Omental fat pad (tissue), 4 donors: ENCODE measurements around the gene CLASRP. TPM values are rescaled to one million over a fixed set of nuclear protein-coding genes. Genes with fewer than 3 reads are reported as not detected.

ENCODE experiments used
- ATAC-seq: fragments of 150-250 bp; one replicate; pipeline ENCODE4 v1.9.1; 2016; ENCODE audit warnings: mild to moderate bottlenecking, moderate library complexity; ENCODE audit not compliant: low FRiP score
- DNase-seq: peaks from one replicate; pipeline ENCODE4 v3.0.0-alpha.2; 2019; ENCODE audit warnings: low spot score
- CTCF ChIP-seq, 3 donors: fragments of 450-650 bp; IDR thresholded peaks; one replicate each; pipeline ENCODE4 v1.5.1; 2016 to 2017; ENCODE audit warnings: antibody characterized with exemption in 3 of 3, mild to moderate bottlenecking in 3 of 3, moderate library complexity in 2 of 3
- small RNA-seq: library from RNA; depleted of rRNA; stranded (forward); fragments of <200 nt; gene quantifications from one replicate; pipeline ENCODE3, GENCODE V24; 2016
- total RNA-seq, 4 donors: library from RNA; depleted of rRNA; stranded (reverse); fragments of >200 nt; gene quantifications; one replicate each; pipeline ENCODE4 v1.1.0, GENCODE V29; 2016

Gene CLASRP
- total RNA-seq, 4 donors from 2014 or later: 49.3 to 78.2 (median 73.4) TPM

GRCh38 chr19:45119582-45119981 lies 80.7 kb downstream of the CLASRP start:
- no peak for TF ChIP-seq CTCF (IDR thresholded peaks at IDR 0.05)
- ATAC-seq (no peak), DNase-seq (no peak)

Small RNA genes lying within 50 kb of the gene (small RNA-seq; reads per million reads assigned to genes)
- gene RNU6-611P: not detected

Other genes starting within 250 kb of the CLASRP start
- 10 to 100 TPM; 37.0 to 55.0 (median 43.0) TPM for gene BCAM, start 229.9 kb upstream of the CLASRP start, total RNA-seq
- gene NECTIN2, start 192.7 kb upstream of the CLASRP start, total RNA-seq: 100 to 1,000 TPM in 2 of 4 donors, 10 to 100 TPM in 2; 58.6 to 129 (median 90.2) TPM
- 100 to 1,000 TPM in 1 of 4 donors, 10 to 100 TPM in 3; 37.2 to 121 (median 44.2) TPM for gene TOMM40, start 147.8 kb upstream of the CLASRP start, total RNA-seq
- gene APOE, start 133.2 kb upstream of the CLASRP start, total RNA-seq: 100 to 1,000 TPM; 248 to 920 (median 429) TPM
- 100 to 1,000 TPM in 1 of 4 donors, 10 to 100 TPM in 3; 12.3 to 121 (median 21.8) TPM for gene APOC1, start 124.4 kb upstream of the CLASRP start, total RNA-seq
- gene APOC4, start 96.8 kb upstream of the CLASRP start, total RNA-seq: not detected
- gene APOC2, start 93.0 kb upstream of the CLASRP start, total RNA-seq: 1 to 10 TPM in 2 of 4 donors, not detected in 2; 1.9 to 9.0 TPM
- 10 to 100 TPM; 58.8 to 77.5 (median 70.2) TPM for gene CLPTM1, start 83.7 kb upstream of the CLASRP start, total RNA-seq
- 10 to 100 TPM in 2 of 4 donors, 1 to 10 TPM in 2; 5.8 to 26.5 (median 13.5) TPM for gene RELB, start 37.6 kb upstream of the CLASRP start, total RNA-seq
- 1 to 10 TPM in 2 of 4 donors, under 1 TPM in 2; 0.31 to 1.7 (median 1.1) TPM for gene ZNF296, start 37.4 kb downstream of the CLASRP start, total RNA-seq
- 10 to 100 TPM; 22.2 to 34.1 (median 27.9) TPM for gene GEMIN7, start 40.2 kb downstream of the CLASRP start, total RNA-seq
- gene PPP1R37, start 54.1 kb downstream of the CLASRP start, total RNA-seq: 10 to 100 TPM; 13.6 to 23.7 (median 19.4) TPM
- gene NKPD1, start 121.9 kb downstream of the CLASRP start, total RNA-seq: under 1 TPM in 2 of 4 donors, not detected in 2; 0.19 to 0.72 TPM
- gene TRAPPC6A, start 139.2 kb downstream of the CLASRP start, total RNA-seq: 10 to 100 TPM; 20.8 to 30.4 (median 23.8) TPM
- gene BLOC1S3, start 139.7 kb downstream of the CLASRP start, total RNA-seq: 10 to 100 TPM in 1 of 4 donors, 1 to 10 TPM in 3; 6.4 to 13.1 (median 8.2) TPM
- 1 to 10 TPM; 1.4 to 4.1 (median 2.7) TPM for gene EXOC3L2, start 206.4 kb downstream of the CLASRP start, total RNA-seq
- gene MARK4, start 212.2 kb downstream of the CLASRP start, total RNA-seq: 10 to 100 TPM; 10.6 to 14.8 (median 12.0) TPM